NCI-H1694 (cell line): Measurements from ENCODE around the gene PITPNM1.
"Not testable (repeated sequence)": the region's sequence is repeated elsewhere in the genome, so short reads cannot be mapped to it uniquely, and the experiment has no call there.

Source experiments
- DNase-seq: peaks from one replicate; lab custom pipeline; 2025; lab: John Stamatoyannopoulos, UW

Gene PITPNM1

GRCh38 chr11:67504950-67505581 lies at the start of gene PITPNM1:
PITPNM1 (minus strand) TSS chr11:67505363; CDS start chr11:67504180, 1,183 bp downstream.
- DNase-seq = no peak

GRCh38 chr11:67551697-67552096 lies 46.5 kb upstream of the PITPNM1 start:
- DNase-seq = not testable (repeated sequence)

GRCh38 chr11:67551127-67551526 lies 46.0 kb upstream of the PITPNM1 start:
- DNase-seq = no peak

GRCh38 chr11:67548555-67549110 lies 43.5 kb upstream of the PITPNM1 start:
- DNase-seq = no peak

- not testable (repeated sequence) for DNase-seq
These were observed 42.9 kb upstream of the PITPNM1 start for GRCh38 chr11:67548112-67548511.

GRCh38 chr11:67545280-67545679 lies 40.1 kb upstream of the PITPNM1 start:
- DNase-seq = no peak

- DNase-seq = no peak
These were observed 39.6 kb upstream of the PITPNM1 start for GRCh38 chr11:67544616-67545242.

- no peak for DNase-seq
These were observed 38.4 kb upstream of the PITPNM1 start for GRCh38 chr11:67543585-67543984.

- DNase-seq = no peak
These were observed 37.8 kb upstream of the PITPNM1 start for GRCh38 chr11:67542971-67543370.

GRCh38 chr11:67542169-67542568 lies 37.0 kb upstream of the PITPNM1 start:
- DNase-seq = no peak

GRCh38 chr11:67541198-67541597 lies 36.0 kb upstream of the PITPNM1 start:
- no peak for DNase-seq

GRCh38 chr11:67539550-67539949 lies 34.4 kb upstream of the PITPNM1 start:
- no peak for DNase-seq

- no peak for DNase-seq
These were observed 33.8 kb upstream of the PITPNM1 start for GRCh38 chr11:67538823-67539505.

GRCh38 chr11:67538306-67538705 lies 33.1 kb upstream of the PITPNM1 start:
- no peak for DNase-seq

- DNase-seq = no peak
These were observed 30.4 kb upstream of the PITPNM1 start for GRCh38 chr11:67535561-67535960.

- DNase-seq = no peak
These were observed 29.0 kb upstream of the PITPNM1 start for GRCh38 chr11:67534070-67534679.

GRCh38 chr11:67532889-67533288 lies 27.7 kb upstream of the PITPNM1 start:
- DNase-seq = no peak

- no peak for DNase-seq
These were observed 25.1 kb upstream of the PITPNM1 start for GRCh38 chr11:67530282-67530592.

- no peak for DNase-seq
These were observed 23.2 kb upstream of the PITPNM1 start for GRCh38 chr11:67528376-67528775.

GRCh38 chr11:67525275-67525976 lies 20.3 kb upstream of the PITPNM1 start:
- DNase-seq = no peak

- DNase-seq = no peak
These were observed 19.3 kb upstream of the PITPNM1 start for GRCh38 chr11:67524480-67524808.
